Measurements from ENCODE around the gene TRAM2.

The TRAM2 gene

GRCh38 chr6:52590152-52590891, 13.5 kb upstream of the TRAM2 start:
- Histone ChIP-seq H3K36me3 (ENCODE audit: insufficient read depth, low read length) (no peaks in the 10 kb centered on the region), H3K27me3 (ENCODE audit: control insufficient read depth, insufficient read depth, low read length) (no peaks in the 10 kb centered on the region), H3K9me3 (replicated peaks; ENCODE audit: low read length) (no peaks in the 10 kb centered on the region), H3K4me3 (ENCODE audit: low read length) (no peak overlapping the region), H3K9ac (ENCODE audit: low read depth, low read length) (peak overlapping the region; percentile 6), H3K4me2 (ENCODE audit: low read length) (peak overlapping the region; percentile 3), H3K4me1 (ENCODE audit: control insufficient read depth, insufficient read depth, low read length) (peaks cover 30% of the 10 kb centered on the region)

- Histone ChIP-seq H3K4me2 (ENCODE audit: low read length) (no peak overlapping the region), H3K36me3 (ENCODE audit: insufficient read depth, low read length) (no peaks in the 10 kb centered on the region), H3K4me3 (ENCODE audit: low read length) (no peak overlapping the region), H3K9me3 (replicated peaks; ENCODE audit: low read length) (no peaks in the 10 kb centered on the region), H3K27me3 (ENCODE audit: control insufficient read depth, insufficient read depth, low read length) (no peaks in the 10 kb centered on the region), H3K9ac (ENCODE audit: low read depth, low read length) (no peak overlapping the region), H3K4me1 (ENCODE audit: control insufficient read depth, insufficient read depth, low read length) (peaks cover 15% of the 10 kb centered on the region)
Measured at GRCh38 chr6:52588710-52589091, 11.8 kb upstream of the TRAM2 start.

GRCh38 chr6:52588087-52588709, 11.3 kb upstream of the TRAM2 start:
- no peaks in the 10 kb centered on the region for H3K27me3 ChIP-seq (ENCODE audit: control insufficient read depth, insufficient read depth, low read length)
- no peak overlapping the region for H3K9ac ChIP-seq (ENCODE audit: low read depth, low read length)
- no peaks in the 10 kb centered on the region for H3K9me3 ChIP-seq (replicated peaks; ENCODE audit: low read length)
- no peak overlapping the region for H3K4me3 ChIP-seq (ENCODE audit: low read length)
- peaks cover 15% of the 10 kb centered on the region for H3K4me1 ChIP-seq (ENCODE audit: control insufficient read depth, insufficient read depth, low read length)
- no peaks in the 10 kb centered on the region for H3K36me3 ChIP-seq (ENCODE audit: insufficient read depth, low read length)
- no peak overlapping the region for H3K4me2 ChIP-seq (ENCODE audit: low read length)

GRCh38 chr6:52587001-52587400, 10.1 kb upstream of the TRAM2 start:
- H3K9me3 ChIP-seq (replicated peaks; ENCODE audit: low read length), result no peaks in the 10 kb centered on the region
- H3K36me3 ChIP-seq (ENCODE audit: insufficient read depth, low read length), result no peaks in the 10 kb centered on the region
- peaks cover 15% of the 10 kb centered on the region for H3K4me1 ChIP-seq (ENCODE audit: control insufficient read depth, insufficient read depth, low read length)
- H3K4me2 ChIP-seq (ENCODE audit: low read length), result no peak overlapping the region
- H3K9ac ChIP-seq (ENCODE audit: low read depth, low read length), result no peak overlapping the region
- no peaks in the 10 kb centered on the region for H3K27me3 ChIP-seq (ENCODE audit: control insufficient read depth, insufficient read depth, low read length)
- H3K4me3 ChIP-seq (ENCODE audit: low read length), result no peak overlapping the region

GRCh38 chr6:52584203-52584602, 7.3 kb upstream of the TRAM2 start:
- Histone ChIP-seq H3K9me3 (replicated peaks; ENCODE audit: low read length) (no peaks in the 10 kb centered on the region), H3K27me3 (ENCODE audit: control insufficient read depth, insufficient read depth, low read length) (no peaks in the 10 kb centered on the region), H3K36me3 (ENCODE audit: insufficient read depth, low read length) (no peaks in the 10 kb centered on the region), H3K4me3 (ENCODE audit: low read length) (no peak overlapping the region), H3K9ac (ENCODE audit: low read depth, low read length) (no peak overlapping the region), H3K4me2 (ENCODE audit: low read length) (no peak overlapping the region), H3K4me1 (ENCODE audit: control insufficient read depth, insufficient read depth, low read length) (no peaks in the 10 kb centered on the region)

- peaks cover 1% of the 10 kb centered on the region for H3K4me1 ChIP-seq (ENCODE audit: control insufficient read depth, insufficient read depth, low read length)
- no peaks in the 10 kb centered on the region for H3K9me3 ChIP-seq (replicated peaks; ENCODE audit: low read length)
- H3K4me2 ChIP-seq (ENCODE audit: low read length), result no peak overlapping the region
- H3K27me3 ChIP-seq (ENCODE audit: control insufficient read depth, insufficient read depth, low read length), result no peaks in the 10 kb centered on the region
- no peaks in the 10 kb centered on the region for H3K36me3 ChIP-seq (ENCODE audit: insufficient read depth, low read length)
- H3K4me3 ChIP-seq (ENCODE audit: low read length), result no peak overlapping the region
- no peak overlapping the region for H3K9ac ChIP-seq (ENCODE audit: low read depth, low read length)
Measured at GRCh38 chr6:52582996-52583395, 6.1 kb upstream of the TRAM2 start.

- H3K4me2 ChIP-seq (ENCODE audit: low read length), result no peak overlapping the region
Measured at GRCh38 chr6:52582446-52582845, 5.6 kb upstream of the TRAM2 start.

GRCh38 chr6:52580905-52581304, 4.0 kb upstream of the TRAM2 start:
- no peak overlapping the region for H3K9ac ChIP-seq (ENCODE audit: low read depth, low read length)

More at GRCh38 chr6:52582446-52582845, 5.6 kb upstream of the TRAM2 start:
- Histone ChIP-seq H3K27me3 (ENCODE audit: control insufficient read depth, insufficient read depth, low read length) (no peaks in the 10 kb centered on the region), H3K4me3 (ENCODE audit: low read length) (no peak overlapping the region), H3K36me3 (ENCODE audit: insufficient read depth, low read length) (no peaks in the 10 kb centered on the region), H3K9ac (ENCODE audit: low read depth, low read length) (no peak overlapping the region), H3K9me3 (replicated peaks; ENCODE audit: low read length) (no peaks in the 10 kb centered on the region), H3K4me1 (ENCODE audit: control insufficient read depth, insufficient read depth, low read length) (peaks cover 7% of the 10 kb centered on the region)

GRCh38 chr6:52579006-52579660, 2.3 kb upstream of the TRAM2 start:
- no peaks in the 10 kb centered on the region for H3K9me3 ChIP-seq (replicated peaks; ENCODE audit: low read length)
- H3K4me1 ChIP-seq (ENCODE audit: control insufficient read depth, insufficient read depth, low read length), result peaks cover 12% of the 10 kb centered on the region
- no peaks in the 10 kb centered on the region for H3K27me3 ChIP-seq (ENCODE audit: control insufficient read depth, insufficient read depth, low read length)
- no peak overlapping the region for H3K4me3 ChIP-seq (ENCODE audit: low read length)
- H3K4me2 ChIP-seq (ENCODE audit: low read length), result no peak overlapping the region
- no peak overlapping the region for H3K9ac ChIP-seq (ENCODE audit: low read depth, low read length)
- H3K36me3 ChIP-seq (ENCODE audit: insufficient read depth, low read length), result peaks cover 21% of the 10 kb centered on the region

More at GRCh38 chr6:52580905-52581304, 4.0 kb upstream of the TRAM2 start:
- H3K4me3 ChIP-seq (ENCODE audit: low read length), result no peak overlapping the region
- peaks cover 4% of the 10 kb centered on the region for H3K36me3 ChIP-seq (ENCODE audit: insufficient read depth, low read length)
- no peaks in the 10 kb centered on the region for H3K9me3 ChIP-seq (replicated peaks; ENCODE audit: low read length)
- peaks cover 7% of the 10 kb centered on the region for H3K4me1 ChIP-seq (ENCODE audit: control insufficient read depth, insufficient read depth, low read length)
- H3K4me2 ChIP-seq (ENCODE audit: low read length), result no peak overlapping the region
- H3K27me3 ChIP-seq (ENCODE audit: control insufficient read depth, insufficient read depth, low read length), result no peaks in the 10 kb centered on the region

GRCh38 chr6:52577778-52578463, 1.1 kb upstream of the TRAM2 start:
- peaks cover 32% of the 10 kb centered on the region for H3K36me3 ChIP-seq (ENCODE audit: insufficient read depth, low read length)
- H3K4me1 ChIP-seq (ENCODE audit: control insufficient read depth, insufficient read depth, low read length), result peaks cover 23% of the 10 kb centered on the region
- peak overlapping the region; percentile 97 for H3K9ac ChIP-seq (ENCODE audit: low read depth, low read length)

GRCh38 chr6:52576392-52577021, 353 bp downstream of the TRAM2 start:
- Histone ChIP-seq H3K4me3 (ENCODE audit: low read length) (peak overlapping the region; percentile 96), H3K27me3 (ENCODE audit: control insufficient read depth, insufficient read depth, low read length) (no peaks in the 10 kb centered on the region), H3K36me3 (ENCODE audit: insufficient read depth, low read length) (peaks cover 46% of the 10 kb centered on the region), H3K9ac (ENCODE audit: low read depth, low read length) (peak overlapping the region; percentile 97), H3K4me2 (ENCODE audit: low read length) (peak overlapping the region; percentile 92), H3K4me1 (ENCODE audit: control insufficient read depth, insufficient read depth, low read length) (peaks cover 37% of the 10 kb centered on the region), H3K9me3 (replicated peaks; ENCODE audit: low read length) (no peaks in the 10 kb centered on the region)

More at GRCh38 chr6:52577778-52578463, 1.1 kb upstream of the TRAM2 start:
- H3K9me3 ChIP-seq (replicated peaks; ENCODE audit: low read length), result no peaks in the 10 kb centered on the region
- peak overlapping the region; percentile 97 for H3K4me2 ChIP-seq (ENCODE audit: low read length)
- no peaks in the 10 kb centered on the region for H3K27me3 ChIP-seq (ENCODE audit: control insufficient read depth, insufficient read depth, low read length)
- peak overlapping the region; percentile 80 for H3K4me3 ChIP-seq (ENCODE audit: low read length)

Measured in skeletal muscle satellite cell (primary cell).